Measurements from ENCODE around the gene CASD1.

GRCh38 chr7:94579470-94579869 is 69.9 kb downstream of the CASD1 start:
- TF ChIP-seq SMARCA5 (IDR thresholded peaks at IDR 0.05) (no peak), RAD21 (IDR thresholded peaks at IDR 0.05; ENCODE audit: insufficient read depth, low read depth, low read length) (no peak), HSF1 (IDR thresholded peaks at IDR 0.05; ENCODE audit: low read depth, low read length) (no peak), ZNF274 (IDR thresholded peaks at IDR 0.05; ENCODE audit: insufficient read depth, insufficient read length) (no peak), CTCF (IDR thresholded peaks at IDR 0.05 in 2 of 3, conservative IDR thresholded peaks at IDR 0.05 in 1 of 3; ENCODE audit: control insufficient read depth in 2 of 3, extremely low read depth in 1 of 3, insufficient read depth in 1 of 3, low read depth in 3 of 3, low read length in 3 of 3) (no peak), BHLHE40 (IDR thresholded peaks at IDR 0.05; ENCODE audit: borderline replicate concordance in 1 of 2, low read depth in 2 of 2, low read length in 1 of 2) (no peak), EP300 (IDR thresholded peaks at IDR 0.05; ENCODE audit: borderline replicate concordance in 1 of 2, control insufficient read depth in 1 of 2, low read depth in 2 of 2, low read length in 2 of 2) (no peak), ZBTB11 (CRISPR knock-in tag; IDR thresholded peaks at IDR 0.05) (no peak), TARDBP (IDR thresholded peaks at IDR 0.05; ENCODE audit: borderline replicate concordance) (no peak), ELK1 (IDR thresholded peaks at IDR 0.05; ENCODE audit: low read depth, low read length) (no peak), POLR2AphosphoS5 (IDR thresholded peaks at IDR 0.05; ENCODE audit: low read length) (no peak), USF2 (IDR thresholded peaks at IDR 0.05; ENCODE audit: borderline replicate concordance, low read depth, low read length) (no peak)

All from GM12878 (cell line).